GM13976 (cell line): Measurements from ENCODE around the gene SKI.
A peak's percentile ranks its signal among the peaks of the same experiment; 100 is the strongest.

Source experiments
- DNase-seq: peaks from one replicate; pipeline ENCODE4 v3.0.0; 2012; ENCODE audit warnings: low spot score
- in situ Hi-C: fragments of 300-500 bp; cut with MboI; formaldehyde crosslinking; loops from one replicate; pipeline ENCODE4 v1.12.0; 2022; ENCODE audit warnings: low sequenced_read_pairs, mixed read lengths, inconsistent platforms; ENCODE audit not compliant: unreplicated experiment
- TF ChIP-seq, protein P1 (sequence below): IDR thresholded peaks from 2 replicates; pipeline ENCODE4 v1.5.1; 2012; ENCODE audit warnings: borderline replicate concordance, mild to moderate bottlenecking; ENCODE audit not compliant: insufficient read depth; ENCODE audit errors: extremely low read depth, missing control alignments, control extremely low read depth

Gene SKI

DNA sequence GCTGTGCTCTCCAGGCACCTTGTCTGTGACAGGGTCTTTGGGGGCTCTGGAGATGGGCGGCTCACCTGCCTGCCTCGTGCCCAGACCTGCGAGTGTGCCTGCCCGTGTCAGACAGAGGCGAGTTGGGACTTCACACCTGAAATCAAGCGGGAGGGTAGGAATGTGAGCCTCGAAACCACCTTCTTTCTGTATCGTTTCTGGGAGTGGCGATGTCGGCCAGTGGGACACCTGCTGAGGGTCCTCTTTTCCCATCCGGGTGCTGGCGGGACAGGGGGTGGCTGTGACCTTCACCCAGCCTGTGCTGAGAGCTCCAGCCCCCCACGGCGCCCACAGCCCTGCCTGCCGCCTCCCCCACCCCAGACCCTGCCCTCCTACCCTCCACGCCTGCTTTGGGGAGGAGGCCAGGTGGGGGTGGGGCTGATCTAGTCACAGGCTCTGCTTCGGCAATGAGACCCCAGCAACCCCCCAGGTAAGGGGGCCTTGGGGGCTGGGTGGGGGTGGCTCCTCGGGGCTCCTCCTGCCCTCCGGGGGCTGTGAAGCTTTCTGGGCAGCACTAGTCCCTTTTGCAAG, 17.9 kb upstream of the SKI start:
- DNase-seq = no peak
- in situ Hi-C loops = no loop called here
- TF ChIP-seq, protein P1, sequence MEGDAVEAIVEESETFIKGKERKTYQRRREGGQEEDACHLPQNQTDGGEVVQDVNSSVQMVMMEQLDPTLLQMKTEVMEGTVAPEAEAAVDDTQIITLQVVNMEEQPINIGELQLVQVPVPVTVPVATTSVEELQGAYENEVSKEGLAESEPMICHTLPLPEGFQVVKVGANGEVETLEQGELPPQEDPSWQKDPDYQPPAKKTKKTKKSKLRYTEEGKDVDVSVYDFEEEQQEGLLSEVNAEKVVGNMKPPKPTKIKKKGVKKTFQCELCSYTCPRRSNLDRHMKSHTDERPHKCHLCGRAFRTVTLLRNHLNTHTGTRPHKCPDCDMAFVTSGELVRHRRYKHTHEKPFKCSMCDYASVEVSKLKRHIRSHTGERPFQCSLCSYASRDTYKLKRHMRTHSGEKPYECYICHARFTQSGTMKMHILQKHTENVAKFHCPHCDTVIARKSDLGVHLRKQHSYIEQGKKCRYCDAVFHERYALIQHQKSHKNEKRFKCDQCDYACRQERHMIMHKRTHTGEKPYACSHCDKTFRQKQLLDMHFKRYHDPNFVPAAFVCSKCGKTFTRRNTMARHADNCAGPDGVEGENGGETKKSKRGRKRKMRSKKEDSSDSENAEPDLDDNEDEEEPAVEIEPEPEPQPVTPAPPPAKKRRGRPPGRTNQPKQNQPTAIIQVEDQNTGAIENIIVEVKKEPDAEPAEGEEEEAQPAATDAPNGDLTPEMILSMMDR = no peak

DNA sequence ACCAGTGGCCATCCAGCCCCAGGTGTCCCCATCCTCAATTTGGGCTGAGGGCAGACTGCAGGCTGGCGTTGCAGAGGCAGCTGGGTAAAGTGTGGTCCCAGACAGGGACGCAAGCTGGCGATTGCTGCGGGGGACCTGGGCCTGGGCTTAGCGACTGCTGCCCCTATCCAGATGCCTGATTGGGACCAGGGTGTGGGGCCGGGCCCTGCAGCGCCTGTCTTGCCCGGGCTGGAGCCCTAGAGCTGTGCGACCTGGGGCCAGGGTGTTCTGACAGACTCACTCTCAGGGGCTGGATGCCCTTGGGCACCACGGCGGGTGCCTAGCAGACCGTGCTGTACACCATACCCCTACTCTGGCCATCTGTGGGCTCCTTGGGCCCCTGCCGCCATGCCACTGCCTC, 17.3 kb upstream of the SKI start:
- DNase-seq = no peak
- TF ChIP-seq, protein P1 = no peak
- in situ Hi-C loops = no loop called here

DNA sequence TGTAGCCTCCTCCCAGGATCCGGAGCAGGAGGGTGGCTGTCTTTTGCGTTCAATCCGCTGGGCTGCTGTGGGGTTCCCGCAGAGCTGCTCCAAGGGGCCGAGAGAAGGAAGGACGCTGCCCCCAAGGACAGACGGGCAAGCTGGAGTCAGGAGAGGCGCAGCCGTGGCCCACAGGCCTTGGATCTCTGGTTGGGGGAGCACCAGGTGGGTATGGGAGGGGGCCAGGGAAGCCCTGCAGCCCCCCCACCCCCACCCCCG, 15.9 kb upstream of the SKI start:
- in situ Hi-C loops = no loop called here
- DNase-seq = no peak
- TF ChIP-seq, protein P1 = no peak

DNA sequence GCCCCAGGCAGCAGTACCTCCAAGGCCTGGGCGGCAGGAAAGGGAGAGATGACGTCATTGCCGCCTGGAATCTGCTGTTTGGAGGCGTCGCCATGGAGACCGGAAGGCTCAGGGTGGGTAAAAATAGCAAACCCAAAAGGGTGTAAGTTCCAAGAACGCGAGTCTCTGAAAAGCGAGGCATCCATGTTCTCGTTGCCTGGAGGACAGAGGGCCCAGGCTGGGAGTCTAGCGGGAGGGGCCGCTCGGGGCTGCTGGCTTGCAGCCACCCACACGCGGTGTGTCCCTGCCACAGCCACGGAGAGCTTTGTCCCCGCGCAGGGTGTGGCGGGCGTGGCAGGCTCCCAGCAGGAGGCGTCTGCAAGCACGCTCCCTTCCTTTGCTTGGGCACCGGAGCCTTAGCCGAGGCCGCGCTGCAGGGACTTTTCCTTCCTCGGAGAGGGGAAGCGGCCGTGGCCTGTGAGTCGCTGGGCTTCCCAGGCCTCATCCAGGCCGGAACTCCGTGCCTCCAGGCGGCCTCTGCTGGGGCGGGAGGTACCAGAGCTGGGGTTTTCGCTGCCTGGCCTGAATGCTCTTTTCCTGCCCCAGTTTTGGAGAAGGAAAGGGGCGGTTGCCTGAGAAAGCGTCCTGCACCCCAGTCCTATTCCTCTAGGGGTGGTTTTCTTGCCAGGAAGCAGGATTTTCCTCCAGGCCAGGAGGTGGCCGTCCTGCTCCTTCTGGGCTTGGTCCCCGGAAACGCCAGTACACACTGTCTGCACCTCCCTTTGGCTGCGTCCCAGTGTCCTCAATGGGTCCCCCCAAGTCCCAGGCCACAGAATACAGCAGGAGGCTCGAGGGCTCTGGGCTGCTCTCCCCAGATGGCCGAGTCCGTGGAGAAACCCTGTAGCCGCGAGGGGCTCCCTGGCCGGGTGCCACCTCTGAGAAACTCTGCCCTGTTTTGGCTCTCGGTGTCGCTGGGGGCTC, 15.3 kb upstream of the SKI start:
- in situ Hi-C loops = no loop called here
- TF ChIP-seq, protein P1 = no peak
- peak; percentile 65 for DNase-seq

DNA sequence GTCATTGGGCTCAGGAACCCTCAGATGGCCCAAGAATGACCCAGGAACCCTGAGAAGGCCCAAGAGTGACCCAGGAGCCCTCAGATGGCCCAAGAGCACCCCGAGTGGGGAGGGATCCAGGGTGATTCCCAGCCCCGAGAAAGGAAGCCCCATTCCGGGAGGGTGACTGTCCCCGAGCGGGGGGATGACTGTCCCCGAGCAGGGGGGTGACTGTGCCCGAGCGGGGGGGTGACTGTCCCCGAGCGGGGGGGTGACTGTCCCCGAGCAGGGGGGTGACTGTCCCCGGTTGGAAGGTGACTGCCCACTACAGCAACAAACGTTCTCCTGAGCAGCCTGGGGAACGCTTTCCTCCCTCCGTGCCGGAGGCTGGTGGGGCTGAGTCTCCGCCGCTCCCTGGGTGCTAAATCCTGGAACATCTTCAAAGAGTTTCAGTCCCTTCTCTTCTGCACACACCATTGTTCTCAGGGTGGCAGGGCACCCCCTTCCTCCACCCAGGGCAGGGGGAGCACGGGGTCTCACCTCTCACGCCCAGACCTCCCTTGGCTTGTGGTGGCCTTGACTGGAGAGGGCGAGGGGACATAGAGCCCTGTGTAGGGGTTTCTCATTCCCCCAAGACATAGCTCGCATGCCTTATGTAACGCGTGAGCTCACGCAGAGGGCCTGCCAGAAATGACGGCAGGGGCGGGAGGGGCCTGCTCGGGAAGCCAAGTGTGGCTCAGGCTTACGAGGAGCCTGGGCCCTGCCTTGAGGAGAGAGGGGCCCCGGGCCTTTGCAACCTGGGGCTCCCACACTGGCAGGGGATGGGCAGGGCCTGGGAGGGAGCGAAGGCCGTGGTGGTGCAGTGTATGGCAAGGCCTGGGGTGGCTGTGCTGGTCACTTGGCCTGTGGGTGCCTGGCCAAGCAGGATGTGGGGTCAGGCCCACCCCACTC, 14.3 kb upstream of the SKI start:
- in situ Hi-C loops = no loop called here
- TF ChIP-seq, protein P1 = no peak
- no peak for DNase-seq

DNA sequence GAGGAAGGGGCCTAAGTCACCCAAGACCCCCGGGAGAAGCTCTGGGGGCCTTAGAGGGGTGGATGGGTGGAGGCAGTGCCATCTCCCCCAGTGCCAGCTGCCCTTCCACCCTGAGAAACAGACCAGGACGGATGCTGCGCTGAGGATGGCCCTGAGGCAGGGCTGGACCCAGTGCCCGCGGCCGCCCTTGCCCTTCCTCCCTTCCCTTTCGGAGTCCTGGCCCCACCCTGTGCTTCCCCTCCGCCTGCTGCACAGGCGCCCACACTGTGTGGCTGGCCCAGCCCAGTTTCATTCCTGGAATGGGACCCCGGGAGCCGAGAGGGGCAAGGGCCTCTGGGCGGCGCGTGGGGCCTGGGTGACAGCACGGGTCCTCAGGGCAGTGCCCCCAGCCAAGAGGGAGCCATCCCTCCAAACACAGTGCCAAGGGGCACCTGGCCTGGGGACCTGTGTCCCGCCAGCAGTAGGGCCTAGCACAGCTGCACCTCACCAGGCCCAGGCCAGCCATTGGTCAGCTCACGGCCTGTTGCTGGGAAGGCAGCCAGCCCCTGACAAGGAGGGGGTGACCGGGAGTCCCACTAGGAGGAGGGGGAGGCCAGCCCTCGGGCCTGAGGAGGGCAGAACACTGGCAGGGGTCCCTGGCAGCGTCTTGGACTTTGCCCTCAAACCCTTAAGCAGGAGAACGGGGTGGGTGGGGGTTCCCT, 13.4 kb upstream of the SKI start:
- in situ Hi-C loops = no loop called here
- TF ChIP-seq, protein P1 = no peak
- DNase-seq = no peak
